ENCODE results near the gene GALK2. TPM values are rescaled to one million over a fixed set of nuclear protein-coding genes. Genes with fewer than 3 reads are reported as not detected.

GALK2 gene
- total RNA-seq, 3 donors from 2014 or later (not counting 1 experiment from before 2014, with no cell fraction given): 19.1 to 24.3 (median 23.6) TPM

DNA sequence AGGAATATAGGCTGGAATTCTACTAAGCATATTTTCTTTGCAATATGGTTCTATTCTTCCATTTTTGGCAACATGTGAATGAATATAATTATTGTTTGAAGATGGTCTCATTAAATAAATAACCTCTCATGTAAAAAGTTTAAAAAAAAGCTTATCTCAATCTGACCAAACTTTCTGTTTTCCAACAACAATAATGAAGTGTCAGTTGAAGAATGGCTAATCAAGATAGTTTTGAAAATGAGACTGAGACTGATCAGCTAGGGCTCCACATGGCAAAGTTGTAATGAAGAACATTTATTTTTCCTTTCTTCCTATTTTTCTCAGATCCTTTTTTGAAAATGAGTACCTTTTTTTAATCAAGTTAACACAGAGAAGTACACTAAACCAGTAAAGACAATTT is 117.4 kb downstream of the GALK2 start:
- ATAC-seq (no peak), DNase-seq (no peak)
- Histone ChIP-seq H3K9me3 (ENCODE audit: control insufficient read depth, insufficient read depth, low read length) (no peaks in the 10 kb centered on the region), H3K36me3 (ENCODE audit: control insufficient read depth, insufficient read depth, low read length) (peaks cover 32% of the 10 kb centered on the region), H3K4me1 (ENCODE audit: control insufficient read depth, insufficient read depth, low read length) (no peaks in the 10 kb centered on the region), H3K4me3 (ENCODE audit: low read length) (no peak overlapping the region), H3K27ac (ENCODE audit: low read length) (no peak overlapping the region), H3K27me3 (ENCODE audit: control insufficient read depth, insufficient read depth, low read length) (no peaks in the 10 kb centered on the region)
- Mint-ChIP-seq H3K27ac (no peak overlapping the region), H3K4me1 (peaks cover 9 to 11% of the 10 kb centered on the region in 2 donors), H3K9me3 (no peaks in the 10 kb centered on the region), H3K4me3 (no peak overlapping the region), H3K27me3 (ENCODE audit: low read depth in 2 of 2) (no peaks in the 10 kb centered on the region), H3K36me3 (peaks cover 26% of the 10 kb centered on the region)
- no peak for TF ChIP-seq CTCF (IDR thresholded peaks at IDR 0.05)
- intact Hi-C loops (cut with micrococcal nuclease): no loop called here

DNA sequence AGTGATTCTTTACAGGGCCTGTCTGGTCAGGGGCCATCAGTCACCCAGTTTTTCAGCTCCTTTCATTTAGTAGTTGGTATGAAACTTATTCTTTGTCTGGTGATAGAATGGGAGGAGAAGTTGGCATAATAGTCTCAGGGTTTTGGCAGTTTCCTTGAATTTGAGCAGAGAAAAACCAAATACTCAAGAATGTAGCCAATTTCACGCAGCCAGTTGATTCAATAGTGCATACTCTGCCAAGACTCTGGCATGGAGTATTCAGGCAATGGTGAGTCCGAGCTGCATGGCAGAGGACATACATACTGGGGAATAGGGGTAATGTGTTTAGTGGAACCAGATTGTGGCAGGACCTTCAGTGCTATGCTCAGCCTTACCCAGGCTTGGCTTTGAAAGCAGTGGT is 118.3 kb downstream of the GALK2 start:
- intact Hi-C loops (cut with micrococcal nuclease): no loop called here

DNA sequence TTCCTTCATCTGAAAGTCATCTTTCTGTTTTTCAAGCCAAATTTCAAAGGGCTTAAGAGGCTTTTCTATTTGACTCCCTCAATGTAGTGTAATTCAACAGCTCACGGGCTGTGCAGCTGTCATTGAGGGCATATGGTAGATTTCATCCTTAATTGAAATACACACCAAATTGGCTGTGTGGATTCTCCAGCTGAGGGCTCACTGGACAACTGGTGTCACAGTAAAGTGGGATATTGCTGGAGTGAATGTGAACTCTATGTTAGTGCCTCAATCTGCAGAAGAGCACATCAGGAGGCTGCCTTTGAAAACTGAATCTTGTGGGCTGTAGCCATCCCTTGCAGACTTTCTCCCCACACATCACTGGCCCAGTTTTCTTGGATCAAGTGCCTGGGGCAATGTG is 120.1 kb downstream of the GALK2 start:
- no peak overlapping the region for H3K4me3 Mint-ChIP-seq
- DNase-seq: no peak
- H3K36me3 Mint-ChIP-seq: peaks cover 23% of the 10 kb centered on the region
- 100% methylated on average over 1 of the region's 1 CpG for WGBS (ENCODE audit: insufficient coverage)
- no peak overlapping the region for H3K4me3 ChIP-seq (ENCODE audit: low read length)
- H3K27ac ChIP-seq (ENCODE audit: low read length): no peak overlapping the region
- H3K4me1 ChIP-seq (ENCODE audit: control insufficient read depth, insufficient read depth, low read length): no peaks in the 10 kb centered on the region
- TF ChIP-seq CTCF (IDR thresholded peaks at IDR 0.05): no peak
- H3K27ac Mint-ChIP-seq: no peak overlapping the region
- H3K27me3 ChIP-seq (ENCODE audit: control insufficient read depth, insufficient read depth, low read length): no peaks in the 10 kb centered on the region
- no peaks in the 10 kb centered on the region for H3K9me3 Mint-ChIP-seq
- H3K9me3 ChIP-seq (ENCODE audit: control insufficient read depth, insufficient read depth, low read length): no peaks in the 10 kb centered on the region
- H3K36me3 ChIP-seq (ENCODE audit: control insufficient read depth, insufficient read depth, low read length): peaks cover 20% of the 10 kb centered on the region
- H3K27me3 Mint-ChIP-seq (ENCODE audit: low read depth in 2 of 2): no peaks in the 10 kb centered on the region
- ATAC-seq: no peak
- peaks cover 9 to 11% of the 10 kb centered on the region in 2 donors for H3K4me1 Mint-ChIP-seq
- intact Hi-C loops (cut with micrococcal nuclease): no loop called here

More for the DNA sequence above, 118.3 kb downstream of the GALK2 start:
- H3K4me3 Mint-ChIP-seq: no peak overlapping the region
- Histone ChIP-seq H3K27ac (ENCODE audit: low read length) (no peak overlapping the region), H3K9me3 (ENCODE audit: control insufficient read depth, insufficient read depth, low read length) (no peaks in the 10 kb centered on the region), H3K36me3 (ENCODE audit: control insufficient read depth, insufficient read depth, low read length) (peaks cover 35% of the 10 kb centered on the region), H3K4me1 (ENCODE audit: control insufficient read depth, insufficient read depth, low read length) (no peaks in the 10 kb centered on the region), H3K27me3 (ENCODE audit: control insufficient read depth, insufficient read depth, low read length) (no peaks in the 10 kb centered on the region), H3K4me3 (ENCODE audit: low read length) (no peak overlapping the region)
- peaks cover 9 to 11% of the 10 kb centered on the region in 2 donors for H3K4me1 Mint-ChIP-seq
- WGBS (ENCODE audit: insufficient coverage): 100% methylated on average over 2 of the region's 2 CpGs
- no peaks in the 10 kb centered on the region for H3K9me3 Mint-ChIP-seq
- no peak for TF ChIP-seq CTCF (IDR thresholded peaks at IDR 0.05)
- peaks cover 31% of the 10 kb centered on the region for H3K36me3 Mint-ChIP-seq
- no peak for DNase-seq
- ATAC-seq: no peak
- no peak overlapping the region for H3K27ac Mint-ChIP-seq
- H3K27me3 Mint-ChIP-seq (ENCODE audit: low read depth in 2 of 2): no peaks in the 10 kb centered on the region

DNA sequence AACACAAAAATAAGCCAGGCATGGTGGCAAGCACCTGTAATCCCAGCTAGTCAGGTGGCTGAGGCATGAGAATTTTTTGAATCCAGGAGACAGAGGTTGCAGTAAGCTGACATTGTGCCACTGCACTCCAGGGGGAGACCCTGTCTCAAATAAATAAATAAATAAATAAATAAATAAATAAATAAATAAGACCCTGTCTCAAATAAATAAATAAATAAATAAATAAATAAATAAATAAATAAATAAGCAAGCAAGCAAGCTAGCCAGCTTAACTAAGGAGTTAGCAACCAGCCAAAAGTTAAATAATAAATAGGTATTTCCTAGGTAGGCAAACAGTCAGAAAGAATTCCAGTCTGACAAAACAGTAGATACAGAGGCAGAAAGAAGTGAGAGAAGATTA is 123.9 kb downstream of the GALK2 start:
- no peak overlapping the region for H3K4me3 Mint-ChIP-seq
- peaks cover 12 to 13% of the 10 kb centered on the region in 2 donors for H3K4me1 Mint-ChIP-seq
- TF ChIP-seq CTCF (IDR thresholded peaks at IDR 0.05): no peak
- ATAC-seq (no peak), DNase-seq (no peak)
- H3K36me3 Mint-ChIP-seq: peaks cover 13% of the 10 kb centered on the region
- no peaks in the 10 kb centered on the region for H3K27me3 ChIP-seq (ENCODE audit: control insufficient read depth, insufficient read depth, low read length)
- no peak overlapping the region for H3K4me3 ChIP-seq (ENCODE audit: low read length)
- H3K27ac Mint-ChIP-seq: peak overlapping the region in 1 of 2 donors; percentile 5
- H3K9me3 ChIP-seq (ENCODE audit: control insufficient read depth, insufficient read depth, low read length): no peaks in the 10 kb centered on the region
- no peaks in the 10 kb centered on the region for H3K9me3 Mint-ChIP-seq
- H3K4me1 ChIP-seq (ENCODE audit: control insufficient read depth, insufficient read depth, low read length): no peaks in the 10 kb centered on the region
- H3K27ac ChIP-seq (ENCODE audit: low read length): no peak overlapping the region
- intact Hi-C loops (cut with micrococcal nuclease): no loop called here
- H3K36me3 ChIP-seq (ENCODE audit: control insufficient read depth, insufficient read depth, low read length): peaks cover 12% of the 10 kb centered on the region
- H3K27me3 Mint-ChIP-seq (ENCODE audit: low read depth in 2 of 2): no peaks in the 10 kb centered on the region

All from natural killer cell (primary cell).